Stomach (tissue), 9 donors: ENCODE data around the gene CTNND2. TPM values are rescaled to one million over a fixed set of nuclear protein-coding genes. Genes with fewer than 3 reads are reported as not detected.
"Not testable (repeated sequence)": the region's sequence is repeated elsewhere in the genome, so short reads cannot be mapped to it uniquely, and the experiment has no call there.

ENCODE experiments used
- DNase-seq, 2 donors: peaks; one replicate each; pipeline versions ENCODE4 v3.0.0 to v3.0.0-alpha.2; 2013 to 2019
- H3K27ac ChIP-seq, 5 donors: fragments of 200-600 bp in 4 of 5; sonication (generic) in 4 of 5; one replicate each; pipeline ENCODE4 v1.5.1; 2013 to 2019; ENCODE audit warnings: mild to moderate bottlenecking in 1 of 5, moderate library complexity in 1 of 5
- H3K27me3 ChIP-seq, 3 donors: fragments of 200-600 bp; sonication (generic); one replicate each; pipeline ENCODE4 v1.5.1; 2017 to 2019; ENCODE audit warnings: mixed run types in 1 of 3
- H3K36me3 ChIP-seq, 4 donors: fragments of 200-600 bp; sonication (generic); 1 replicate in 3 of 4; 2 replicates in 1 of 4; pipeline ENCODE4 v1.5.1; 2016 to 2019
- H3K4me1 ChIP-seq, 4 donors: fragments of 200-600 bp; sonication (generic); one replicate each; pipeline ENCODE4 v1.5.1; 2016 to 2019
- H3K4me3 ChIP-seq, 4 donors: fragments of 200-600 bp; sonication (generic) in 3 of 4; one replicate each; pipeline ENCODE4 v1.5.1; 2016 to 2019; ENCODE audit warnings: mild to moderate bottlenecking in 1 of 4
- H3K9me3 ChIP-seq, 4 donors: fragments of 200-600 bp; sonication (generic); one replicate each; pipeline ENCODE4 v1.5.1; 2016 to 2019
- CTCF ChIP-seq, 7 experiments: fragments of 450-650 bp in 4 of 7; fragments of 200-600 bp in 3 of 7; sonication (generic) in 3 of 7; IDR thresholded peaks; one replicate each; pipeline ENCODE4 v1.5.1; 2016 to 2019; ENCODE audit warnings: antibody characterized with exemption in 7 of 7, control low read depth in 2 of 7, mild to moderate bottlenecking in 1 of 7
- EP300 ChIP-seq: sonication (generic); formaldehyde crosslinking; IDR thresholded peaks from one replicate; pipeline ENCODE4 v1.6.1; 2017; ENCODE audit warnings: antibody characterized with exemption
- POLR2A ChIP-seq, 4 donors: fragments of 450-650 bp; IDR thresholded peaks; one replicate each; pipeline ENCODE4 v1.6.1; 2016; ENCODE audit warnings: antibody characterized with exemption in 4 of 4, control low read depth in 2 of 4, mild to moderate bottlenecking in 1 of 4, moderate library complexity in 1 of 4
- POLR2AphosphoS5 ChIP-seq, 3 donors: sonication (generic); formaldehyde crosslinking; IDR thresholded peaks; one replicate each; pipeline ENCODE4 v1.6.1; 2016; ENCODE audit warnings: antibody characterized with exemption in 3 of 3
- WGBS, 5 donors: extraction: QIAGEN DNeasy Blood & Tissue Kit in 3 of 5; methylation state at CpG; one replicate each; pipeline versions ENCODE4 v1.1.5 to v1.1.7; 2013 to 2018; 5-methylcytosine and 5-hydroxymethylcytosine counted together
- intact Hi-C: fragments of 100-400 bp; cut with DNase I; formaldehyde crosslinking; loops from one replicate; pipeline ENCODE4 v1.15.1; 2023; ENCODE audit warnings: low total_unique reads
- polyA plus RNA-seq, 3 donors: library from polyadenylated mRNA; stranded (reverse); fragments of 200-250 nt; gene quantifications; one replicate each; pipeline ENCODE4 v1.2.3, GENCODE V29; 2013
- total RNA-seq, 5 donors: library from RNA; depleted of rRNA; stranded (reverse); fragments of >200 nt; gene quantifications; one replicate each; pipeline versions ENCODE4 v1.1.0 to v1.2.3, GENCODE V29; 2014 to 2016
- donor health status: healthy with polysubstance abuse.
- donor health status: Bipolar disorder and iron deficiency.
- donor health status: healthy.

The CTNND2 gene
- total and polyA plus RNA-seq, 8 donors, result 0.29 to 3.4 (median 2.0) TPM; not detected in 2

- 63 to 81% (median 66%) methylated on average over 4 to 7 of the region's 7 CpGs for WGBS, 5 donors
- Histone ChIP-seq H3K27me3 (no peaks in the 10 kb centered on the region), H3K4me1 (no peaks in the 10 kb centered on the region), H3K27ac (no peak overlapping the region), H3K9me3 (no peaks in the 10 kb centered on the region), H3K4me3 (no peak overlapping the region), H3K36me3 (no peaks in the 10 kb centered on the region)
- intact Hi-C loops, result no loop called here
- no peak for TF ChIP-seq POLR2A (IDR thresholded peaks at IDR 0.05)
- no peak for DNase-seq
These were observed 892.0 kb downstream of the CTNND2 start for GRCh38 chr5:11012295-11012694.

GRCh38 chr5:11010429-11011210, 893.6 kb downstream of the CTNND2 start:
- Histone ChIP-seq H3K9me3 (no peaks in the 10 kb centered on the region), H3K36me3 (no peaks in the 10 kb centered on the region), H3K27ac (no peak overlapping the region), H3K4me1 (no peaks in the 10 kb centered on the region), H3K4me3 (no peak overlapping the region), H3K27me3 (no peaks in the 10 kb centered on the region)
- DNase-seq, result peak in 1 of 2 donors; percentile 30
- no peak for TF ChIP-seq POLR2A (IDR thresholded peaks at IDR 0.05)
- TF ChIP-seq POLR2AphosphoS5 (IDR thresholded peaks at IDR 0.05), result no peak
- TF ChIP-seq CTCF (IDR thresholded peaks at IDR 0.05), result no peak
- no peak for TF ChIP-seq EP300
- intact Hi-C loops, result no loop called here
- 75 to 88% (median 81%) methylated on average over 7 of the region's 7 CpGs for WGBS, 5 donors

- WGBS, 5 donors, result 56 to 80% (median 74%) methylated on average over 3 of the region's 3 CpGs
- intact Hi-C loops, result no loop called here
- DNase-seq, result no peak
- no peaks in the 10 kb centered on the region for H3K9me3 ChIP-seq
- TF ChIP-seq POLR2A (IDR thresholded peaks at IDR 0.05) (no peak), EP300 (no peak), CTCF (IDR thresholded peaks at IDR 0.05) (no peak), POLR2AphosphoS5 (IDR thresholded peaks at IDR 0.05) (no peak)
- H3K27me3 ChIP-seq, result no peaks in the 10 kb centered on the region
- no peak overlapping the region for H3K4me3 ChIP-seq
- H3K27ac ChIP-seq, result no peak overlapping the region
- H3K36me3 ChIP-seq, result no peaks in the 10 kb centered on the region
- no peaks in the 10 kb centered on the region for H3K4me1 ChIP-seq
These were observed 894.7 kb downstream of the CTNND2 start for GRCh38 chr5:11009576-11009975.

GRCh38 chr5:11007269-11007870, 896.9 kb downstream of the CTNND2 start:
- no peak for TF ChIP-seq EP300
- no peak for TF ChIP-seq CTCF (IDR thresholded peaks at IDR 0.05)
- no peak for TF ChIP-seq POLR2AphosphoS5 (IDR thresholded peaks at IDR 0.05)
- no peak for TF ChIP-seq POLR2A (IDR thresholded peaks at IDR 0.05)
- intact Hi-C loops, result no loop called here
- H3K9me3 ChIP-seq, result no peaks in the 10 kb centered on the region
- H3K4me1 ChIP-seq, result no peaks in the 10 kb centered on the region
- H3K27me3 ChIP-seq, result no peaks in the 10 kb centered on the region
- DNase-seq, result no peak
- H3K27ac ChIP-seq, result no peak overlapping the region
- H3K36me3 ChIP-seq, result no peaks in the 10 kb centered on the region
- H3K4me3 ChIP-seq, result no peak overlapping the region
- WGBS, 5 donors, result 72 to 86% (median 81%) methylated on average over 18 of the region's 18 CpGs

- H3K27me3 ChIP-seq, DNase-seq, H3K9me3 ChIP-seq, H3K4me1 ChIP-seq, H3K36me3 ChIP-seq, H3K4me3 ChIP-seq, intact Hi-C loops, H3K27ac ChIP-seq: not testable (repeated sequence)
- 80 to 90% (median 83%) methylated on average over 4 of the region's 4 CpGs for WGBS, 5 donors
These were observed 899.7 kb downstream of the CTNND2 start for GRCh38 chr5:11004523-11004922.
